Neural cell (in vitro differentiated cells): ENCODE results near the gene CCL17. TPM values are rescaled to one million over a fixed set of nuclear protein-coding genes. Genes with fewer than 3 reads are reported as not detected.

Experiments used
- H2AFZ ChIP-seq: fragments of 200-600, 300-800 bp; sonication (generic), shearing (Covaris generic); 2 replicates; pipeline ENCODE4 v1.6.0; 2014; ENCODE audit warnings: low read depth, mild to moderate bottlenecking, antibody characterized with exemption, low read length, moderate library complexity
- H3F3A ChIP-seq: fragments of 200-600 bp; shearing (Covaris generic); 2 replicates; pipeline ENCODE4 v1.6.1; 2016; ENCODE audit warnings: mild to moderate bottlenecking, moderate library complexity, mixed read lengths, antibody characterized with exemption, low read length; ENCODE audit not compliant: insufficient read depth, poor library complexity, severe bottlenecking
- H3K27ac ChIP-seq: fragments of 200-600, 300-800 bp; sonication (generic), shearing (Covaris generic); 2 replicates; pipeline ENCODE4 v1.5.1; 2014; ENCODE audit warnings: mild to moderate bottlenecking, low read length, moderate library complexity
- H3K27me3 ChIP-seq: fragments of 300-800, 200-600 bp; sonication (generic), shearing (Covaris generic); 2 replicates; pipeline ENCODE4 v1.6.0; 2014; ENCODE audit warnings: mild to moderate bottlenecking, low read depth, low read length, moderate library complexity; ENCODE audit not compliant: insufficient read depth
- H3K36me3 ChIP-seq: fragments of 300-800, 200-600 bp; sonication (generic), shearing (Covaris generic); 2 replicates; pipeline ENCODE4 v1.5.1; 2014; ENCODE audit warnings: mild to moderate bottlenecking, antibody characterized with exemption, low read length, moderate library complexity; ENCODE audit not compliant: insufficient read depth
- H3K4me2 ChIP-seq: fragments of 300-800, 200-600 bp; sonication (generic), shearing (Covaris generic); 2 replicates; pipeline ENCODE4 v1.6.0; 2014; ENCODE audit warnings: mild to moderate bottlenecking, low read length
- H3K4me3 ChIP-seq: fragments of 300-800, 200-600 bp; sonication (generic), shearing (Covaris generic); 2 replicates; pipeline ENCODE4 v1.5.1; 2014; ENCODE audit warnings: mild to moderate bottlenecking, low read length, moderate library complexity
- H3K79me2 ChIP-seq: fragments of 200-600 bp; shearing (Covaris generic); replicated peaks from 2 replicates; pipeline ENCODE4 v1.6.0; 2014; ENCODE audit warnings: mild to moderate bottlenecking, low read length, moderate library complexity; ENCODE audit not compliant: insufficient read depth
- H3K9ac ChIP-seq: fragments of 300-800, 200-600 bp; sonication (generic), shearing (Covaris generic); 2 replicates; pipeline ENCODE4 v1.6.1; 2016; ENCODE audit warnings: mild to moderate bottlenecking, low read length, mixed read lengths
- H3K9me2 ChIP-seq: fragments of 200-600 bp; shearing (Covaris generic); 2 replicates; pipeline ENCODE4 v1.6.1; 2016; ENCODE audit warnings: mild to moderate bottlenecking, low read length, mixed read lengths; ENCODE audit not compliant: insufficient read depth
- H3K9me3 ChIP-seq: fragments of 200-600, 300-800 bp; sonication (generic), shearing (Covaris generic); 2 replicates; pipeline ENCODE4 v1.6.1; 2016; ENCODE audit warnings: mild to moderate bottlenecking, mixed run types, low read length, moderate library complexity, mixed read lengths
- H4K20me1 ChIP-seq: fragments of 200-600 bp; shearing (Covaris generic); 2 replicates; pipeline ENCODE4 v1.6.1; 2016; ENCODE audit warnings: mild to moderate bottlenecking, mixed run types; ENCODE audit not compliant: insufficient read depth
- EP300 ChIP-seq: fragments of 450-650 bp; conservative IDR thresholded peaks from 2 replicates; pipeline ENCODE4 v1.6.1; 2014; ENCODE audit warnings: antibody characterized with exemption, mild to moderate bottlenecking, moderate library complexity; ENCODE audit not compliant: poor library complexity, severe bottlenecking
- EZH2 ChIP-seq: fragments of 200-600, 300-800 bp; shearing (Covaris generic), sonication (generic); IDR thresholded peaks from 2 replicates; pipeline ENCODE4 v1.6.1; 2014; ENCODE audit warnings: antibody characterized with exemption, low read length, borderline replicate concordance, mild to moderate bottlenecking; ENCODE audit not compliant: insufficient read depth, poor library complexity, severe bottlenecking
- MXI1 ChIP-seq: fragments of 450-650 bp; conservative IDR thresholded peaks from 2 replicates; pipeline ENCODE4 v1.6.1; 2014; ENCODE audit warnings: antibody characterized with exemption, mild to moderate bottlenecking; ENCODE audit not compliant: poor library complexity, severe bottlenecking
- POLR2AphosphoS5 ChIP-seq: IDR thresholded peaks from 2 replicates; pipeline ENCODE4 v1.6.1; 2012
- RAD21 ChIP-seq: fragments of 450-650 bp; conservative IDR thresholded peaks from 2 replicates; pipeline ENCODE4 v1.6.1; 2014; ENCODE audit warnings: antibody characterized with exemption, mild to moderate bottlenecking, moderate library complexity
- SMC3 ChIP-seq: fragments of 450-650 bp; conservative IDR thresholded peaks from 2 replicates; pipeline ENCODE4 v1.6.1; 2014; ENCODE audit warnings: antibody characterized with exemption, mild to moderate bottlenecking, moderate library complexity; ENCODE audit not compliant: poor library complexity
- TAF1 ChIP-seq: IDR thresholded peaks from 2 replicates; pipeline ENCODE4 v1.6.1; 2012; ENCODE audit warnings: low read depth
- polyA plus RNA-seq: library from polyadenylated mRNA; depleted of rRNA; stranded (reverse); fragments of >200 nt; gene quantifications from 2 replicates; pipeline ENCODE4 v1.2.3, GENCODE V29; 2014
- TF ChIP-seq, protein P1 (sequence below): fragments of 450-650 bp; IDR thresholded peaks from 2 replicates; pipeline ENCODE4 v1.5.1; 2014; ENCODE audit warnings: antibody characterized with exemption, mild to moderate bottlenecking, moderate library complexity; ENCODE audit not compliant: poor library complexity, severe bottlenecking
- TF ChIP-seq, protein P2 (sequence below): IDR thresholded peaks from 2 replicates; pipeline ENCODE4 v1.6.1; 2012; ENCODE audit warnings: borderline replicate concordance

Gene CCL17
- polyA plus RNA-seq, 1 donor from 2014 or later = not detected

DNA sequence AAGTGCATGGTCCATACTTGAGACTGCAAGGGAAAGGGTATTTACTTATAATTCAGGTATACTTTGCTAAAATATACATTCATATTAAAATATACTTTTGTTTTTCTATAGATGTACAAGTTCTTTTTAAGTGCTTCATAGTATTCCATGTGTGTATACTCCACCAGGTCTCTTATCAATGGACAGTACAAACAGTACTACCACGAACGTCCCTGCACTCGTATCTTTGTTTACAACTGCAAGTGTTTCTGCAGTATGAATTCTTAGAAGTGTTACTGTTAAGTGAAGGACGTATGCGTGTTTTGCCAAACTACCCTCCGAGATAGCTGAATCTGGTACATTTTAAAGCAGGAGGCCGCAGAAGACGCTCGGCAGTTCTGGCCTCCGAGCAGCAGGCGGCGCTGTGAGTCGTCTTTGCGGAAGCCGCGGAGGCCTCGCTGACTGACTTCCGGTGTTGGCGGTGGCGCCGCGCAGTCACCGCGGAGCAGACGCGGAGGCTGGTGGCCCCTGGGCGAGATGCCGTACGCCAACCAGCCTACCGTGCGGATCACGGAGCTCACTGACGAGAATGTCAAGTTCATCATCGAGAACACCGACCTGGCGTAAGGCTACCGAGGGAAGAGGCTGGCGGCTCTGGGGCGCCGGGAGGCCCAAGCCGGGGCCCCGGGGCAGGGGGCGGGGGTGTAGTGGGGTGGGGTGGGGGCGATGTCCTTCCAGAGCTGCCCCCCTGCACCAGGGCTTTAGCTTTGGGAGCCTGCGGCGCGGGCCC, 57.8 kb downstream of the CCL17 start, which contains the start of gene POLR2C:
POLR2C (plus strand) TSS at position 471 of the 769 bp plus-strand sequence; CDS start at position 517, 46 bp downstream.
- H3K9me2 ChIP-seq = no peaks in the 10 kb centered on the region
- no peak within 1 kb of the TSS for H2AFZ ChIP-seq
- peak; percentile 81 for TF ChIP-seq MXI1
- peak; percentile 63 for TF ChIP-seq RAD21
- TF ChIP-seq SMC3 = peak; percentile 74
- peak; percentile 80 for TF ChIP-seq TAF1
- no peak for TF ChIP-seq EZH2
- TF ChIP-seq POLR2AphosphoS5 = peak; percentile 100
- TF ChIP-seq, protein P1, sequence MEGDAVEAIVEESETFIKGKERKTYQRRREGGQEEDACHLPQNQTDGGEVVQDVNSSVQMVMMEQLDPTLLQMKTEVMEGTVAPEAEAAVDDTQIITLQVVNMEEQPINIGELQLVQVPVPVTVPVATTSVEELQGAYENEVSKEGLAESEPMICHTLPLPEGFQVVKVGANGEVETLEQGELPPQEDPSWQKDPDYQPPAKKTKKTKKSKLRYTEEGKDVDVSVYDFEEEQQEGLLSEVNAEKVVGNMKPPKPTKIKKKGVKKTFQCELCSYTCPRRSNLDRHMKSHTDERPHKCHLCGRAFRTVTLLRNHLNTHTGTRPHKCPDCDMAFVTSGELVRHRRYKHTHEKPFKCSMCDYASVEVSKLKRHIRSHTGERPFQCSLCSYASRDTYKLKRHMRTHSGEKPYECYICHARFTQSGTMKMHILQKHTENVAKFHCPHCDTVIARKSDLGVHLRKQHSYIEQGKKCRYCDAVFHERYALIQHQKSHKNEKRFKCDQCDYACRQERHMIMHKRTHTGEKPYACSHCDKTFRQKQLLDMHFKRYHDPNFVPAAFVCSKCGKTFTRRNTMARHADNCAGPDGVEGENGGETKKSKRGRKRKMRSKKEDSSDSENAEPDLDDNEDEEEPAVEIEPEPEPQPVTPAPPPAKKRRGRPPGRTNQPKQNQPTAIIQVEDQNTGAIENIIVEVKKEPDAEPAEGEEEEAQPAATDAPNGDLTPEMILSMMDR = peak; percentile 98
- TF ChIP-seq, protein P2, sequence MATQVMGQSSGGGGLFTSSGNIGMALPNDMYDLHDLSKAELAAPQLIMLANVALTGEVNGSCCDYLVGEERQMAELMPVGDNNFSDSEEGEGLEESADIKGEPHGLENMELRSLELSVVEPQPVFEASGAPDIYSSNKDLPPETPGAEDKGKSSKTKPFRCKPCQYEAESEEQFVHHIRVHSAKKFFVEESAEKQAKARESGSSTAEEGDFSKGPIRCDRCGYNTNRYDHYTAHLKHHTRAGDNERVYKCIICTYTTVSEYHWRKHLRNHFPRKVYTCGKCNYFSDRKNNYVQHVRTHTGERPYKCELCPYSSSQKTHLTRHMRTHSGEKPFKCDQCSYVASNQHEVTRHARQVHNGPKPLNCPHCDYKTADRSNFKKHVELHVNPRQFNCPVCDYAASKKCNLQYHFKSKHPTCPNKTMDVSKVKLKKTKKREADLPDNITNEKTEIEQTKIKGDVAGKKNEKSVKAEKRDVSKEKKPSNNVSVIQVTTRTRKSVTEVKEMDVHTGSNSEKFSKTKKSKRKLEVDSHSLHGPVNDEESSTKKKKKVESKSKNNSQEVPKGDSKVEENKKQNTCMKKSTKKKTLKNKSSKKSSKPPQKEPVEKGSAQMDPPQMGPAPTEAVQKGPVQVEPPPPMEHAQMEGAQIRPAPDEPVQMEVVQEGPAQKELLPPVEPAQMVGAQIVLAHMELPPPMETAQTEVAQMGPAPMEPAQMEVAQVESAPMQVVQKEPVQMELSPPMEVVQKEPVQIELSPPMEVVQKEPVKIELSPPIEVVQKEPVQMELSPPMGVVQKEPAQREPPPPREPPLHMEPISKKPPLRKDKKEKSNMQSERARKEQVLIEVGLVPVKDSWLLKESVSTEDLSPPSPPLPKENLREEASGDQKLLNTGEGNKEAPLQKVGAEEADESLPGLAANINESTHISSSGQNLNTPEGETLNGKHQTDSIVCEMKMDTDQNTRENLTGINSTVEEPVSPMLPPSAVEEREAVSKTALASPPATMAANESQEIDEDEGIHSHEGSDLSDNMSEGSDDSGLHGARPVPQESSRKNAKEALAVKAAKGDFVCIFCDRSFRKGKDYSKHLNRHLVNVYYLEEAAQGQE = peak; percentile 57
- peak; percentile 35 for TF ChIP-seq EP300
- H3K9ac ChIP-seq = peak within 1 kb of the TSS; percentile 73
- no peaks in the 10 kb centered on the region for H3F3A ChIP-seq
- peak within 1 kb of the TSS; percentile 66 for H3K27ac ChIP-seq
- H3K9me3 ChIP-seq = no peaks in the 10 kb centered on the region
- peak within 1 kb of the TSS; percentile 94 for H3K4me2 ChIP-seq
- H3K4me3 ChIP-seq = peak within 1 kb of the TSS; percentile 92
- H4K20me1 ChIP-seq = no peaks in the 10 kb centered on the region
- H3K79me2 ChIP-seq = peaks cover 15% of the 10 kb centered on the region
- no peaks in the 10 kb centered on the region for H3K27me3 ChIP-seq
- no peaks in the 10 kb centered on the region for H3K36me3 ChIP-seq

DNA sequence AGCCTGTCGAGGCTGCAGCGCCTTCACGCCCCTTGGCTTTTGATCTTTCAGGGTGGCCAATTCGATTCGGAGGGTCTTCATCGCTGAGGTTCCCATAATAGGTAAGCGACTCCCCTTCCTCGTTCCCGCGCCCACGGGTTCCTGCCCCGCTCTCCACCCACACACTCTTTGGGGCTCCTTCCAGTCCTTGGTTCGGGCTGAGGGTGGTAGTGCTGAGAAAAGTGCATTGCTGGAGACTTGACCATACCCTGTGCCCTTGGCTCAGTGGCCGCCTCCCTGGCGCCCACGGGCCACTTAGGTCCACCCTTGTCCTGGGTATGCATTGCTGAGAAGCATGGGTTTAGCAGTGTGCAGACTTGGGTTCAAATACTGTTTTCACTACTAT, 58.4 kb downstream of the CCL17 start:
- TF ChIP-seq, protein P1 = no peak
- TF ChIP-seq MXI1 (no peak), POLR2AphosphoS5 (no peak), SMC3 (no peak), EZH2 (no peak), TAF1 (no peak), EP300 (no peak), RAD21 (no peak)
- TF ChIP-seq, protein P2 = no peak
- Histone ChIP-seq H3K27ac (peak overlapping the region; percentile 66), H3K4me3 (peak overlapping the region; percentile 92), H3K9me3 (no peaks in the 10 kb centered on the region), H3F3A (no peaks in the 10 kb centered on the region), H3K9me2 (no peaks in the 10 kb centered on the region), H4K20me1 (no peaks in the 10 kb centered on the region), H3K4me2 (peak overlapping the region; percentile 94), H3K9ac (peak overlapping the region; percentile 73), H3K27me3 (no peaks in the 10 kb centered on the region), H3K79me2 (peaks cover 15% of the 10 kb centered on the region), H3K36me3 (no peaks in the 10 kb centered on the region), H2AFZ (no peak overlapping the region)
